GM23338 (cell line): ENCODE data around the gene UNKL. TPM values are rescaled to one million over a fixed set of nuclear protein-coding genes. Genes with fewer than 3 reads are reported as not detected.

ENCODE experiments used
- ATAC-seq: fragments of 200-7000 bp; cut with Tn5 transposase; 3 replicates; pipeline ENCODE4 v1.9.1; 2020
- DNase-seq: peaks from one replicate; pipeline ENCODE4 v3.0.0-alpha.2; 2015; ENCODE audit warnings: low spot score
- H2AFZ ChIP-seq: fragments of 200-600 bp; sonication (generic); 2 replicates; pipeline ENCODE4 v1.8.0; 2016; ENCODE audit warnings: antibody characterized with exemption, mild to moderate bottlenecking, moderate library complexity
- H3F3A ChIP-seq: fragments of 200-600 bp; sonication (generic); replicated peaks from 2 replicates; pipeline ENCODE4 v1.8.0; 2017; ENCODE audit warnings: antibody characterized with exemption, mixed run types, low read depth
- H3K27ac ChIP-seq: fragments of 200-600 bp; sonication (generic); 2 replicates; pipeline ENCODE4 v1.6.1; 2016; ENCODE audit warnings: low read depth
- H3K27me3 ChIP-seq: fragments of 200-600 bp; sonication (generic); 2 replicates; pipeline ENCODE4 v1.8.0; 2016; ENCODE audit warnings: mild to moderate bottlenecking, mixed run types, moderate library complexity; ENCODE audit not compliant: insufficient read depth
- H3K36me3 ChIP-seq: fragments of 200-600 bp; sonication (generic); 2 replicates; pipeline ENCODE4 v1.8.0; 2016; ENCODE audit warnings: mild to moderate bottlenecking; ENCODE audit not compliant: insufficient read depth
- H3K4me1 ChIP-seq: fragments of 200-600 bp; sonication (generic); 2 replicates; pipeline ENCODE4 v1.8.0; 2016; ENCODE audit warnings: mild to moderate bottlenecking, moderate library complexity; ENCODE audit not compliant: insufficient read depth
- H3K4me2 ChIP-seq: fragments of 200-600 bp; sonication (generic); 2 replicates; pipeline ENCODE4 v1.7.1; 2017; ENCODE audit warnings: mixed run types
- H3K4me3 ChIP-seq: fragments of 200-600 bp; sonication (generic); 2 replicates; pipeline ENCODE4 v1.6.1; 2016; ENCODE audit warnings: mixed run types
- H3K79me2 ChIP-seq: fragments of 200-600 bp; sonication (generic); replicated peaks from 2 replicates; pipeline ENCODE4 v1.8.0; 2017; ENCODE audit warnings: mild to moderate bottlenecking; ENCODE audit not compliant: insufficient read depth
- H3K9me2 ChIP-seq: fragments of 200-600 bp; sonication (generic); 2 replicates; pipeline ENCODE4 v1.8.0; 2017; ENCODE audit not compliant: insufficient read depth
- H4K20me1 ChIP-seq: fragments of 200-600 bp; sonication (generic); replicated peaks from 2 replicates; pipeline ENCODE4 v1.8.0; 2017; ENCODE audit warnings: mild to moderate bottlenecking; ENCODE audit not compliant: insufficient read depth
- H3K27ac Mint-ChIP-seq: 2 replicates; pipeline ENCODE4 v1.8.0; 2020; ENCODE audit warnings: inconsistent platforms, mild to moderate bottlenecking, moderate library complexity, mixed read lengths
- H3K27me3 Mint-ChIP-seq: 3 replicates; pipeline ENCODE4 v1.8.0; 2022; ENCODE audit warnings: low read depth, mild to moderate bottlenecking, moderate library complexity, mixed read lengths, inconsistent platforms; ENCODE audit not compliant: insufficient read depth, poor library complexity
- H3K36me3 Mint-ChIP-seq: 3 replicates; pipeline ENCODE4 v1.8.0; 2021; ENCODE audit warnings: low read depth, mild to moderate bottlenecking, inconsistent platforms, moderate library complexity, mixed read lengths
- H3K4me1 Mint-ChIP-seq: 3 replicates; pipeline ENCODE4 v1.8.0; 2020; ENCODE audit warnings: mild to moderate bottlenecking, inconsistent platforms, mixed read lengths
- H3K4me3 Mint-ChIP-seq: 3 replicates; pipeline ENCODE4 v1.8.0; 2021; ENCODE audit warnings: moderate library complexity, mild to moderate bottlenecking, inconsistent platforms, mixed read lengths
- H3K9me3 Mint-ChIP-seq: 3 replicates; pipeline ENCODE4 v1.8.0; 2020; ENCODE audit warnings: moderate library complexity, mild to moderate bottlenecking, inconsistent platforms, mixed read lengths
- CREB1 ChIP-seq: fragments of 250-450 bp; sonication (Bioruptor Pico); IDR thresholded peaks from 2 replicates; pipeline ENCODE4 v1.5.0; 2020; ENCODE audit warnings: low read depth, mild to moderate bottlenecking, moderate library complexity
- CTCF ChIP-seq, 2 experiments: fragments of 200-600 bp in 1 of 2; sonication (generic) in 1 of 2; conservative IDR thresholded peaks; 2 replicates each; pipeline versions ENCODE4 v1.5.1 to v1.6.1; 2016 to 2017; ENCODE audit warnings: antibody characterized with exemption in 2 of 2, low read depth in 2 of 2, mild to moderate bottlenecking in 2 of 2, moderate library complexity in 1 of 2
- EZH2 ChIP-seq: fragments of 200-600 bp; sonication (generic); IDR thresholded peaks from one replicate; pipeline ENCODE4 v1.8.0; 2017; ENCODE audit warnings: antibody characterized with exemption, mild to moderate bottlenecking, low read depth; ENCODE audit not compliant: unreplicated experiment
- EZH2phosphoT487 ChIP-seq: fragments of 200-600 bp; sonication (generic); IDR thresholded peaks from one replicate; pipeline ENCODE4 v1.8.1; 2018; ENCODE audit warnings: antibody characterized with exemption; ENCODE audit not compliant: unreplicated experiment
- NANOG ChIP-seq: IDR thresholded peaks from 2 replicates; pipeline ENCODE4 v1.6.1; 2016; ENCODE audit warnings: antibody characterized with exemption, borderline replicate concordance
- POLR2AphosphoS5 ChIP-seq: IDR thresholded peaks from 2 replicates; pipeline ENCODE4 v1.6.1; 2016; ENCODE audit warnings: antibody characterized with exemption, low read depth
- STAT1 ChIP-seq: IDR thresholded peaks from one replicate; pipeline ENCODE4 v1.6.1; 2016; ENCODE audit warnings: antibody characterized with exemption; ENCODE audit not compliant: unreplicated experiment
- polyA plus RNA-seq: library from polyadenylated mRNA; unstranded; fragments of >200 nt; fragmentation: Nextera tagmentation; extraction: Ambion mirVana; gene quantifications from 2 replicates; pipeline ENCODE4 v1.2.1, GENCODE V29; 2016
- total RNA-seq: library from RNA; depleted of rRNA; stranded (reverse); fragments of >200 nt; shearing (Covaris generic); gene quantifications from 2 replicates; pipeline ENCODE4 v1.2.3, GENCODE V29; 2014
- TF ChIP-seq, protein P1 (sequence below): IDR thresholded peaks from 2 replicates; pipeline ENCODE4 v1.6.1; 2016; ENCODE audit warnings: antibody characterized with exemption

UNKL gene
- total and polyA plus RNA-seq, 2 experiments from 2014 or later: 16.7 to 28.7 TPM

GRCh38 chr16:1433263-1433560 is 18.7 kb upstream of the UNKL start (continued):
- TF ChIP-seq NANOG: no peak
- TF ChIP-seq STAT1: no peak
- TF ChIP-seq EZH2phosphoT487: no peak
- TF ChIP-seq, protein P1, sequence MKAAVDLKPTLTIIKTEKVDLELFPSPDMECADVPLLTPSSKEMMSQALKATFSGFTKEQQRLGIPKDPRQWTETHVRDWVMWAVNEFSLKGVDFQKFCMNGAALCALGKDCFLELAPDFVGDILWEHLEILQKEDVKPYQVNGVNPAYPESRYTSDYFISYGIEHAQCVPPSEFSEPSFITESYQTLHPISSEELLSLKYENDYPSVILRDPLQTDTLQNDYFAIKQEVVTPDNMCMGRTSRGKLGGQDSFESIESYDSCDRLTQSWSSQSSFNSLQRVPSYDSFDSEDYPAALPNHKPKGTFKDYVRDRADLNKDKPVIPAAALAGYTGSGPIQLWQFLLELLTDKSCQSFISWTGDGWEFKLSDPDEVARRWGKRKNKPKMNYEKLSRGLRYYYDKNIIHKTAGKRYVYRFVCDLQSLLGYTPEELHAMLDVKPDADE: no peak
- TF ChIP-seq POLR2AphosphoS5: no peak
- TF ChIP-seq EZH2: no peak

GRCh38 chr16:1432388-1433262 is 18.1 kb upstream of the UNKL start:
- Mint-ChIP-seq H3K27ac (no peak overlapping the region), H3K4me3 (no peak overlapping the region)

DNA sequence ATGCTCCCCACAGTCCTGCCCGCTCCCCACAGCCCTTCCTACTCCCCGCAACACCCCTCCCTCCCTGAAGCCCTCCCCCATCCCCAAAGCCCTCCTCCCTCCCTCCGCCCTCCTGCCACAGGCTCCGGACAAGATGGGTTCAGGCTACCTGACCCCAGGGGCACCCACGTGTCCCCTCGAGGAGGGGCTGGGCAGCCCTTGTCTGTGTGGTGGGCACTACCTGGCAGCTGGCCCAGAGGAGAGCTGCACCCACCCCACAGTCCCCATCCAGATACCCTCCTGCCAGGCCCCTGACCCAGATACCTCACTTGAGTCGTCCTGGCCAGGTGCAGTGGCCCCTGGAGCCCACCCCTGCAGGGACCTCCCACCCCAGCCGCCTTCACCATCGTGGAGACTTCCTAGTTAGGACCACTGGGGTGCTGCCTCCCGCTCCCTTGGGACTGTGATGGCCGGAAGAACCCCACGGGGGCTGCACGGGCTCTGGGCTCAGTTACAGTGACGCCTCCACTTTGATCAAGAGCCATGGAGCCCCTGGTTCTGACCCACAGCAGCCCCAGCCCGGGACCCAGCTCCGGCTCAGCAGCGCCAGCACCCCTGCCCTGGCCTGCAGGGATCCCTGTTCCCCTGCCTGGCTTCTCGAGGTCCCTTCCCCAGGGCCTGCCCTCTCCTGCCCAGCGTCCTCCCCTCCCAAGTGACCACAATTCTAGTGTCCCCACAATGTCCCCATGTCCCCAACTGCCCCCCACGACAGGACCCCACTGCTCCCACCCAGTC is 17.2 kb upstream of the UNKL start:
- no peak overlapping the region for H3K27ac ChIP-seq
- H3F3A ChIP-seq: no peaks in the 10 kb centered on the region
- no peaks in the 10 kb centered on the region for H3K4me1 ChIP-seq
- Mint-ChIP-seq H3K36me3 (no peaks in the 10 kb centered on the region), H3K9me3 (no peaks in the 10 kb centered on the region; the same call in 2 of the 3 replicates), H3K4me1 (no peaks in the 10 kb centered on the region), H3K4me3 (no peak overlapping the region), H3K27ac (no peak overlapping the region), H3K27me3 (peaks cover 11% of the 10 kb centered on the region)
- H3K4me2 ChIP-seq: no peak overlapping the region
- no peak overlapping the region for H3K4me3 ChIP-seq
- no peaks in the 10 kb centered on the region for H3K79me2 ChIP-seq
- TF ChIP-seq CREB1 (CRISPR knock-in tag) (no peak), NANOG (no peak), CTCF (conservative IDR thresholded peaks at IDR 0.05; ENCODE audit: low read depth in 2 of 2) (no peak), POLR2AphosphoS5 (no peak)
- DNase-seq (no peak), ATAC-seq (no peak)
- no peaks in the 10 kb centered on the region for H3K27me3 ChIP-seq
- no peaks in the 10 kb centered on the region for H4K20me1 ChIP-seq
- no peaks in the 10 kb centered on the region for H3K36me3 ChIP-seq
- no peaks in the 10 kb centered on the region for H3K9me2 ChIP-seq
- H2AFZ ChIP-seq: no peak overlapping the region

More at GRCh38 chr16:1432388-1433262, 18.1 kb upstream of the UNKL start:
- no peak overlapping the region for H3K4me3 ChIP-seq
- H3K9me2 ChIP-seq: no peaks in the 10 kb centered on the region
- Mint-ChIP-seq H3K9me3 (no peaks in the 10 kb centered on the region; the same call in 2 of the 3 replicates), H3K4me1 (no peaks in the 10 kb centered on the region), H3K36me3 (no peaks in the 10 kb centered on the region), H3K27me3 (peaks cover 10% of the 10 kb centered on the region)
- no peaks in the 10 kb centered on the region for H3F3A ChIP-seq
- no peak overlapping the region for H2AFZ ChIP-seq
- DNase-seq: peak; percentile 29
- H3K36me3 ChIP-seq: no peaks in the 10 kb centered on the region
- H3K4me2 ChIP-seq: no peak overlapping the region
- no peaks in the 10 kb centered on the region for H3K4me1 ChIP-seq
- no peak for TF ChIP-seq POLR2AphosphoS5
- H3K79me2 ChIP-seq: no peaks in the 10 kb centered on the region
- H4K20me1 ChIP-seq: no peaks in the 10 kb centered on the region
- H3K27me3 ChIP-seq: no peaks in the 10 kb centered on the region
- no peak for ATAC-seq
- no peak overlapping the region for H3K27ac ChIP-seq
